IMR-90 (cell line): ENCODE measurements around the gene GRN. TPM values are rescaled to one million over a fixed set of nuclear protein-coding genes. Genes with fewer than 3 reads are reported as not detected.

Source experiments
- ATAC-seq: fragments of 200-7000 bp; cut with Tn5 transposase; 2 replicates; pipeline ENCODE4 v1.9.1; 2020; ENCODE audit warnings: low read depth, mild to moderate bottlenecking, moderate library complexity
- BruUV-seq: library from RNA; stranded (reverse); fragments of 400-500 nt; replicated peaks from 2 replicates; lab custom pipeline; 2021; lab: Mats Ljungman, UMichigan
- CTCF ChIA-PET: fragments of 300-600 bp; formaldehyde crosslinking; extraction: SDS; loops from one replicate; lab custom pipeline; 2021; ENCODE audit warnings: antibody characterized with exemption; lab: Yijun Ruan, JAX
- POLR2A ChIA-PET: fragments of 300-600 bp; sonication (Branson Sonifier 250); formaldehyde crosslinking; loops from one replicate; lab custom pipeline; 2022; ENCODE audit warnings: antibody characterized with exemption; ENCODE audit not compliant: unreplicated experiment; lab: Charles Lee
- DNase-seq: peaks from one replicate; pipeline ENCODE4 v3.0.0; 2013
- H2AFZ ChIP-seq: replicated peaks from 2 replicates; pipeline ENCODE3; 2013; ENCODE audit warnings: low read length, mild to moderate bottlenecking; ENCODE audit not compliant: poor library complexity
- H2AK5ac ChIP-seq: 2 replicates; pipeline ENCODE4 v1.6.1; 2013; ENCODE audit warnings: low read depth, low read length, inconsistent platforms
- H2AK9ac ChIP-seq: replicated peaks from 2 replicates; pipeline ENCODE3; 2013; ENCODE audit warnings: mild to moderate bottlenecking, low read depth, low read length, moderate library complexity; ENCODE audit not compliant: poor library complexity
- H2BK120ac ChIP-seq: 2 replicates; pipeline ENCODE4 v1.6.1; 2013; ENCODE audit warnings: low read depth, low read length, inconsistent platforms
- H2BK15ac ChIP-seq: 3 replicates; pipeline ENCODE4 v1.6.1; 2013; ENCODE audit warnings: low read depth, low read length, inconsistent platforms
- H2BK20ac ChIP-seq: 2 replicates; pipeline ENCODE4 v1.6.1; 2013; ENCODE audit warnings: low read depth, mild to moderate bottlenecking, inconsistent platforms, low read length, moderate library complexity
- H2BK5ac ChIP-seq: 2 replicates; pipeline ENCODE4 v1.6.1; 2013; ENCODE audit warnings: mild to moderate bottlenecking, low read depth, low read length, inconsistent platforms; ENCODE audit not compliant: poor library complexity, severe bottlenecking
- H3K14ac ChIP-seq: replicated peaks from 2 replicates; pipeline ENCODE4 v1.6.1; 2013; ENCODE audit warnings: low read depth, low read length, inconsistent platforms
- H3K18ac ChIP-seq: 2 replicates; pipeline ENCODE4 v1.6.1; 2013; ENCODE audit warnings: low read depth, low read length, control low read depth
- H3K23ac ChIP-seq: 2 replicates; pipeline ENCODE4 v1.6.1; 2013; ENCODE audit warnings: low read depth, low read length, inconsistent platforms
- H3K27ac ChIP-seq: 2 replicates; pipeline ENCODE4 v1.5.1; 2013; ENCODE audit warnings: mild to moderate bottlenecking, control low read depth, low read length; ENCODE audit not compliant: insufficient read depth
- H3K27me3 ChIP-seq: 2 replicates; pipeline ENCODE4 v1.6.1; 2013; ENCODE audit warnings: low read length; ENCODE audit not compliant: control insufficient read depth, insufficient read depth
- H3K36me3 ChIP-seq: 2 replicates; pipeline ENCODE4 v1.6.1; 2013; ENCODE audit warnings: low read length, mixed read lengths; ENCODE audit not compliant: control insufficient read depth, insufficient read depth
- H3K4ac ChIP-seq: 2 replicates; pipeline ENCODE4 v1.6.1; 2013; ENCODE audit warnings: low read depth, low read length, inconsistent platforms
- H3K4me1 ChIP-seq: 2 replicates; pipeline ENCODE4 v1.6.1; 2013; ENCODE audit warnings: low read length, mixed read lengths; ENCODE audit not compliant: control insufficient read depth, insufficient read depth
- H3K4me2 ChIP-seq: 2 replicates; pipeline ENCODE4 v1.6.1; 2013; ENCODE audit warnings: low read depth, mild to moderate bottlenecking, control low read depth, low read length, moderate library complexity
- H3K4me3 ChIP-seq: 2 replicates; pipeline ENCODE4 v1.5.1; 2013; ENCODE audit warnings: low read depth, mild to moderate bottlenecking, control low read depth, low read length, moderate library complexity; ENCODE audit not compliant: insufficient read depth
- H3K56ac ChIP-seq: 2 replicates; pipeline ENCODE4 v1.6.1; 2013; ENCODE audit warnings: low read length, inconsistent platforms; ENCODE audit not compliant: insufficient read depth; ENCODE audit errors: extremely low read depth
- H3K79me1 ChIP-seq, 2 experiments: 2 replicates each; pipeline ENCODE4 v1.6.1; 2013; ENCODE audit warnings: low read length in 2 of 2, inconsistent platforms in 1 of 2, low read depth in 1 of 2
- H3K9ac ChIP-seq: 2 replicates; pipeline ENCODE4 v1.6.1; 2013; ENCODE audit warnings: low read depth, low read length, control low read depth
- H3K9me1 ChIP-seq: 2 replicates; pipeline ENCODE4 v1.6.1; 2013; ENCODE audit warnings: low read length, inconsistent platforms; ENCODE audit not compliant: insufficient read depth
- H3K9me3 ChIP-seq: 2 replicates; pipeline ENCODE4 v1.6.1; 2013; ENCODE audit warnings: low read length; ENCODE audit not compliant: control insufficient read depth, insufficient read depth
- H4K20me1 ChIP-seq: 2 replicates; pipeline ENCODE4 v1.6.1; 2013; ENCODE audit warnings: low read length, inconsistent platforms; ENCODE audit not compliant: insufficient read depth
- H4K5ac ChIP-seq: 2 replicates; pipeline ENCODE4 v1.6.1; 2013; ENCODE audit warnings: mild to moderate bottlenecking, low read depth, low read length, control low read depth
- H4K8ac ChIP-seq, 2 experiments: 2 replicates each; pipeline ENCODE4 v1.6.1; 2013; ENCODE audit warnings: low read depth in 2 of 2, low read length in 2 of 2, control low read depth in 1 of 2, inconsistent platforms in 1 of 2
- H4K91ac ChIP-seq: 2 replicates; pipeline ENCODE4 v1.6.1; 2013; ENCODE audit warnings: low read depth, low read length, inconsistent platforms; ENCODE audit not compliant: insufficient read depth
- BHLHE40 ChIP-seq: fragments of 150-350 bp; IDR thresholded peaks from 2 replicates; pipeline ENCODE4 v1.6.1; 2016; ENCODE audit warnings: mild to moderate bottlenecking, low read depth, low read length
- MAZ ChIP-seq: IDR thresholded peaks from 2 replicates; pipeline ENCODE4 v1.6.1; 2012; ENCODE audit warnings: low read depth, mild to moderate bottlenecking, low read length, improper control_type of control experiment, moderate library complexity, borderline replicate concordance
- NFE2L2 ChIP-seq: fragments of 150-350 bp; IDR thresholded peaks from 2 replicates; pipeline ENCODE4 v1.6.1; 2016; ENCODE audit warnings: low read depth, mild to moderate bottlenecking, low read length
- RFX5 ChIP-seq: IDR thresholded peaks from 2 replicates; pipeline ENCODE4 v1.8.0; 2012; ENCODE audit warnings: low read depth, mild to moderate bottlenecking, low read length, moderate library complexity
- USF2 ChIP-seq: fragments of 150-350 bp; IDR thresholded peaks from 2 replicates; pipeline ENCODE4 v1.6.1; 2017; ENCODE audit warnings: mild to moderate bottlenecking, antibody characterized with exemption, low read length, low read depth
- WGBS, 2 experiments: methylation state at CpG; one replicate each; pipeline versions ENCODE4 v1.1.5 to v1.1.7; 2013; ENCODE audit warnings: missing lambda C conversion rate in 2 of 2; ENCODE audit not compliant: insufficient read length in 1 of 2; ENCODE audit errors: extremely low coverage in 2 of 2; 5-methylcytosine and 5-hydroxymethylcytosine counted together
- dilution Hi-C: fragments of 300-500 bp; cut with HindIII; formaldehyde crosslinking; loops from one replicate; pipeline ENCODE4 v1.14.3; 2018; ENCODE audit warnings: low sequenced_read_pairs; ENCODE audit not compliant: unreplicated experiment
- in situ Hi-C: fragments of 300-500 bp; cut with MboI; formaldehyde crosslinking; loops from 3 replicates; pipeline ENCODE4 v1.14.3; 2019; ENCODE audit warnings: low sequenced_read_pairs, inconsistent platforms, mixed read lengths
- intact Hi-C: fragments of 100-400 bp; cut with micrococcal nuclease; formaldehyde crosslinking; loops from 2 replicates; pipeline ENCODE4 v1.10.0; 2022
- polyA plus RNA-seq, 3 experiments: library from polyadenylated mRNA; depleted of rRNA; stranded (reverse); fragments of >200 nt; gene quantifications; 2 replicates each; pipeline ENCODE4 v1.2.3, GENCODE V29; 2012; ENCODE audit warnings: low replicate concordance in 1 of 3
- total RNA-seq: library from RNA; depleted of rRNA; stranded (reverse); fragments of >200 nt; gene quantifications from 2 replicates; pipeline ENCODE4 v1.2.3, GENCODE V29; 2012
- TF ChIP-seq, protein P1 (sequence below): conservative IDR thresholded peaks from 2 replicates; pipeline ENCODE4 v1.5.1; 2012; ENCODE audit warnings: mild to moderate bottlenecking, low read depth, low read length, improper control_type of control experiment

The GRN gene
- total and polyA plus RNA-seq, 2 of the 4 experiments (the other 2 are of a cell fraction): 38.9 to 494 TPM

GRCh38 chr17:44383363-44383762 lies 38.3 kb downstream of the GRN start:
- Histone ChIP-seq H3K14ac (no peak overlapping the region), H2BK20ac (no peak overlapping the region), H3K9me3 (no peaks in the 10 kb centered on the region; the same call in 1 of the 2 replicates), H4K5ac (no peak overlapping the region), H4K8ac (no peak overlapping the region), H3K27me3 (peaks cover 36% of the 10 kb centered on the region), H2BK5ac (no peak overlapping the region), H3K9me1 (no peaks in the 10 kb centered on the region), H3K4me1 (peaks cover 2% of the 10 kb centered on the region; the same call in 1 of the 2 replicates), H2AFZ (no peak overlapping the region), H2AK5ac (no peak overlapping the region), H3K18ac (no peak overlapping the region), H3K56ac (no peak overlapping the region), H2AK9ac (no peak overlapping the region), H3K4ac (no peak overlapping the region), H3K27ac (no peak overlapping the region), H3K36me3 (no peaks in the 10 kb centered on the region), H3K4me3 (no peak overlapping the region), H3K23ac (no peak overlapping the region), H3K79me1 (no peaks in the 10 kb centered on the region), H4K91ac (no peak overlapping the region), H2BK120ac (no peak overlapping the region), H4K20me1 (0 out of 2 replicates have a peak, but pooled peaks cover 3% of the 10 kb centered on the region), H3K9ac (no peak overlapping the region), H2BK15ac (no peak overlapping the region), H3K4me2 (no peak overlapping the region)
- in situ Hi-C loops (no loop called here), dilution Hi-C loops (no loop called here), intact Hi-C loops (no loop called here)
- no TSS peak for BruUV-seq
- no CpG with 5 or more reads among the region's 15 CpGs for WGBS, 2 experiments
- ATAC-seq (no peak), DNase-seq (no peak)
- TF ChIP-seq MAZ: no peak
- no peak for TF ChIP-seq BHLHE40
- TF ChIP-seq USF2: no peak
- TF ChIP-seq, protein P1, sequence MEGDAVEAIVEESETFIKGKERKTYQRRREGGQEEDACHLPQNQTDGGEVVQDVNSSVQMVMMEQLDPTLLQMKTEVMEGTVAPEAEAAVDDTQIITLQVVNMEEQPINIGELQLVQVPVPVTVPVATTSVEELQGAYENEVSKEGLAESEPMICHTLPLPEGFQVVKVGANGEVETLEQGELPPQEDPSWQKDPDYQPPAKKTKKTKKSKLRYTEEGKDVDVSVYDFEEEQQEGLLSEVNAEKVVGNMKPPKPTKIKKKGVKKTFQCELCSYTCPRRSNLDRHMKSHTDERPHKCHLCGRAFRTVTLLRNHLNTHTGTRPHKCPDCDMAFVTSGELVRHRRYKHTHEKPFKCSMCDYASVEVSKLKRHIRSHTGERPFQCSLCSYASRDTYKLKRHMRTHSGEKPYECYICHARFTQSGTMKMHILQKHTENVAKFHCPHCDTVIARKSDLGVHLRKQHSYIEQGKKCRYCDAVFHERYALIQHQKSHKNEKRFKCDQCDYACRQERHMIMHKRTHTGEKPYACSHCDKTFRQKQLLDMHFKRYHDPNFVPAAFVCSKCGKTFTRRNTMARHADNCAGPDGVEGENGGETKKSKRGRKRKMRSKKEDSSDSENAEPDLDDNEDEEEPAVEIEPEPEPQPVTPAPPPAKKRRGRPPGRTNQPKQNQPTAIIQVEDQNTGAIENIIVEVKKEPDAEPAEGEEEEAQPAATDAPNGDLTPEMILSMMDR: no peak
- TF ChIP-seq NFE2L2: no peak
- no peak for TF ChIP-seq RFX5
- ChIA-PET POLR2A (no interaction called here), CTCF (no interaction called here)
